NCI-H446 treated with DMSO at 0.1 percent for 48 hours (cell line): ENCODE results near the gene PFDN2.

Experiments
- DNase-seq: peaks from one replicate; lab custom pipeline; 2025; lab: John Stamatoyannopoulos, UW

The PFDN2 gene

GRCh38 chr1:161117759-161118581 lies at the start of gene PFDN2, which contains the start of gene NIT1:
PFDN2 (minus strand) TSS chr1:161118037; CDS start chr1:161118026, 11 bp downstream.
NIT1 (plus strand) TSS chr1:161118105; CDS start chr1:161118177, 72 bp downstream.
- peak; percentile 61 for DNase-seq

GRCh38 chr1:161166669-161167548 lies 49.1 kb upstream of the PFDN2 start:
- no peak for DNase-seq

- DNase-seq = peak; percentile 96
Measured at GRCh38 chr1:161165742-161166668, 48.2 kb upstream of the PFDN2 start, which contains the start of gene PPOX. PPOX (plus strand) TSS chr1:161166426; CDS start chr1:161166848, 422 bp downstream.

- no peak for DNase-seq
Measured at GRCh38 chr1:161164901-161165610, 47.2 kb upstream of the PFDN2 start.

- DNase-seq = no peak
Measured at GRCh38 chr1:161163793-161164192, 46.0 kb upstream of the PFDN2 start.

- DNase-seq = no peak
Measured at GRCh38 chr1:161162806-161163205, 45.0 kb upstream of the PFDN2 start.

- DNase-seq = no peak
Measured at GRCh38 chr1:161162052-161162451, 44.2 kb upstream of the PFDN2 start.

- DNase-seq = no peak
Measured at GRCh38 chr1:161161652-161162051, 43.8 kb upstream of the PFDN2 start.

- DNase-seq = no peak
Measured at GRCh38 chr1:161160671-161161145, 42.9 kb upstream of the PFDN2 start.

GRCh38 chr1:161159913-161160243 lies 42.0 kb upstream of the PFDN2 start:
- DNase-seq = no peak

GRCh38 chr1:161159087-161159912 lies 41.5 kb upstream of the PFDN2 start, which contains the start of gene USP21:
USP21 (plus strand) TSS chr1:161159500; CDS start chr1:161160641, 1,141 bp downstream.
- peak; percentile 79 for DNase-seq

- no peak for DNase-seq
Measured at GRCh38 chr1:161158316-161159010, 40.6 kb upstream of the PFDN2 start.

- no peak for DNase-seq
Measured at GRCh38 chr1:161157867-161158266, 40.0 kb upstream of the PFDN2 start.

- DNase-seq = peak; percentile 85
Measured at GRCh38 chr1:161153682-161154337, 36.0 kb upstream of the PFDN2 start, which contains the start of gene UFC1. UFC1 (plus strand) TSS chr1:161153978; CDS start chr1:161153998, 20 bp downstream.

- DNase-seq = no peak
Measured at GRCh38 chr1:161153176-161153575, 35.3 kb upstream of the PFDN2 start.

GRCh38 chr1:161145832-161146231 lies 28.0 kb upstream of the PFDN2 start:
- no peak for DNase-seq

- DNase-seq = no peak
Measured at GRCh38 chr1:161140755-161141400, 23.0 kb upstream of the PFDN2 start.

- no peak for DNase-seq
Measured at GRCh38 chr1:161139766-161140165, 21.9 kb upstream of the PFDN2 start.
